K562 (cell line): Measurements from ENCODE around the gene EPHA4. TPM values are rescaled to one million over a fixed set of nuclear protein-coding genes. Genes with fewer than 3 reads are reported as not detected.

Experiments used
- ATAC-seq: fragments of 200-7000 bp; cut with Tn5 transposase; 3 replicates; pipeline ENCODE4 v1.9.1; 2020; ENCODE audit warnings: moderate library complexity
- BruUV-seq: library from RNA; stranded (reverse); fragments of 400-500 nt; replicated peaks from 2 replicates; lab custom pipeline; 2021; lab: Mats Ljungman, UMichigan
- CTCF ChIA-PET: fragments of 300-600 bp; formaldehyde crosslinking; extraction: SDS; loops from one replicate; lab custom pipeline; 2021; ENCODE audit warnings: low intra/inter-chr PET ratio; lab: Yijun Ruan, JAX
- POLR2A ChIA-PET: fragments of 300-600, 350-650 bp; sonication (Branson Sonifier 250); formaldehyde crosslinking; extraction: SDS; loops from one replicate; lab custom pipeline; 2021; ENCODE audit warnings: antibody characterized with exemption, inconsistent platforms; lab: Yijun Ruan, JAX
- DNase-seq, 4 experiments: peaks; one replicate each; pipeline versions ENCODE4 v3.0.0 to v3.0.0-alpha.2; 2011 to 2018; ENCODE audit warnings: low spot score in 3 of 4, mixed read lengths in 3 of 4; ENCODE audit errors: extremely low read depth in 1 of 4
- FAIRE-seq: peaks from 2 replicates; lab custom pipeline; 2011; peaks lifted over from hg19 to GRCh38; lab: Jason Lieb, UNC
- H2AFZ ChIP-seq: 2 replicates; pipeline ENCODE4 v1.6.0; 2011; ENCODE audit warnings: low read depth, low read length, control low read depth, inconsistent platforms
- H3K27ac ChIP-seq: fragments of 200-600 bp; 3 replicates; pipeline ENCODE4 v1.8.0; 2011; ENCODE audit warnings: low read depth, mild to moderate bottlenecking, control low read depth, inconsistent platforms, low read length, moderate library complexity, mixed read lengths; ENCODE audit errors: extremely low read depth
- H3K27me3 ChIP-seq, 2 experiments: fragments of 300-600 bp in 1 of 2; 2 replicates in 1 of 2; 3 replicates in 1 of 2; pipeline versions ENCODE4 v1.6.0 to v1.8.0; 2011; ENCODE audit warnings: inconsistent platforms in 2 of 2, low read length in 2 of 2, mild to moderate bottlenecking in 1 of 2, mixed read lengths in 1 of 2, moderate library complexity in 1 of 2; ENCODE audit not compliant: control insufficient read depth in 2 of 2, insufficient read depth in 2 of 2
- H3K36me3 ChIP-seq: fragments of 300-600 bp; 3 replicates; pipeline ENCODE4 v1.8.0; 2011; ENCODE audit warnings: mild to moderate bottlenecking, low read length, inconsistent platforms; ENCODE audit not compliant: control insufficient read depth, insufficient read depth
- H3K4me1 ChIP-seq, 2 experiments: fragments of 200-600 bp in 1 of 2; replicated peaks in 1 of 2; 2 replicates in 1 of 2; 3 replicates in 1 of 2; pipeline versions ENCODE4 v1.5.1 to v1.8.0; 2011; ENCODE audit warnings: inconsistent platforms in 2 of 2, low read length in 2 of 2, mild to moderate bottlenecking in 1 of 2, mixed read lengths in 1 of 2, moderate library complexity in 1 of 2; ENCODE audit not compliant: control insufficient read depth in 2 of 2, insufficient read depth in 2 of 2
- H3K4me2 ChIP-seq: 2 replicates; pipeline ENCODE4 v1.6.1; 2011; ENCODE audit warnings: low read length, control low read depth, inconsistent platforms, mixed read lengths; ENCODE audit not compliant: insufficient read depth
- H3K4me3 ChIP-seq: fragments of 200-600 bp; sonication (generic), shearing (Covaris generic); 2 replicates; pipeline ENCODE4 v1.5.1; 2016; ENCODE audit warnings: control low read depth, inconsistent platforms
- H3K79me2 ChIP-seq: fragments of 200-600 bp; 3 replicates; pipeline ENCODE4 v1.8.0; 2011; ENCODE audit warnings: low read length, inconsistent platforms; ENCODE audit not compliant: control insufficient read depth, insufficient read depth
- H3K9ac ChIP-seq, 2 experiments: 2 replicates each; pipeline versions ENCODE4 v1.6.0 to v1.6.1; 2011; ENCODE audit warnings: low read depth in 2 of 2, low read length in 2 of 2, control low read depth in 1 of 2, inconsistent platforms in 1 of 2, mild to moderate bottlenecking in 1 of 2, mixed read lengths in 1 of 2; ENCODE audit not compliant: insufficient read depth in 1 of 2
- H3K9me1 ChIP-seq: one replicate; pipeline ENCODE4 v1.6.0; 2011; ENCODE audit warnings: inconsistent platforms, mild to moderate bottlenecking, low read length, moderate library complexity; ENCODE audit not compliant: control insufficient read depth, insufficient read depth
- H3K9me3 ChIP-seq: replicated peaks from 2 replicates; pipeline ENCODE4 v1.5.1; 2011; ENCODE audit warnings: low read depth, low read length, inconsistent platforms; ENCODE audit not compliant: control insufficient read depth, insufficient read depth
- H4K20me1 ChIP-seq: replicated peaks from 2 replicates; pipeline ENCODE4 v1.6.1; 2011; ENCODE audit warnings: low read length, inconsistent platforms, mixed read lengths; ENCODE audit not compliant: control insufficient read depth, insufficient read depth
- ARNT ChIP-seq, 2 experiments: fragments of 450-650 bp; IDR thresholded peaks; 2 replicates each; pipeline ENCODE4 v1.6.1; 2016; ENCODE audit warnings: mild to moderate bottlenecking in 1 of 2
- ATF3 ChIP-seq, 2 experiments: fragments of 450-650 bp in 1 of 2; sonication (generic) in 1 of 2; formaldehyde crosslinking in 1 of 2; IDR thresholded peaks in 1 of 2; conservative IDR thresholded peaks in 1 of 2; 2 replicates each; pipeline versions ENCODE4 v1.6.1 to v1.8.1; 2016 to 2023; ENCODE audit warnings: mild to moderate bottlenecking in 2 of 2, moderate library complexity in 2 of 2, inconsistent platforms in 1 of 2, missing genetic modification reagents in 1 of 2
- ELF4 ChIP-seq: fragments of 450-650 bp; formaldehyde crosslinking; IDR thresholded peaks from 2 replicates; pipeline ENCODE4 v1.4.0; 2022; ENCODE audit warnings: missing genetic modification characterization
- ELK3 ChIP-seq: fragments of 450-650 bp; formaldehyde crosslinking; IDR thresholded peaks from 2 replicates; pipeline ENCODE4 v1.4.0; 2020; ENCODE audit warnings: mild to moderate bottlenecking
- HDAC3 ChIP-seq: fragments of 450-650 bp; IDR thresholded peaks from 2 replicates; pipeline ENCODE4 v1.6.1; 2018; ENCODE audit warnings: borderline replicate concordance, mild to moderate bottlenecking, moderate library complexity; ENCODE audit not compliant: partially characterized antibody
- MCM2 ChIP-seq: fragments of 450-650 bp; IDR thresholded peaks from 2 replicates; pipeline ENCODE4 v1.6.1; 2017; ENCODE audit warnings: low read depth, mild to moderate bottlenecking
- NFRKB ChIP-seq: fragments of 450-650 bp; IDR thresholded peaks from 2 replicates; pipeline ENCODE4 v1.6.1; 2016; ENCODE audit warnings: low read depth
- NFXL1 ChIP-seq: fragments of 450-650 bp; formaldehyde crosslinking; IDR thresholded peaks from 2 replicates; pipeline ENCODE4 v1.4.0; 2021; ENCODE audit warnings: mild to moderate bottlenecking
- PATZ1 ChIP-seq: fragments of 250-450 bp; sonication (Bioruptor Pico); IDR thresholded peaks from 2 replicates; pipeline ENCODE4 v1.5.0; 2020; ENCODE audit warnings: mild to moderate bottlenecking, borderline replicate concordance
- TCF7 ChIP-seq: sonication (generic); IDR thresholded peaks from 2 replicates; pipeline ENCODE4 v1.6.1; 2016; ENCODE audit warnings: antibody characterized with exemption, borderline replicate concordance
- YY1 ChIP-seq, 3 experiments: IDR thresholded peaks; 2 replicates each; pipeline ENCODE4 v1.6.1; 2011; ENCODE audit warnings: low read length in 2 of 3, mild to moderate bottlenecking in 2 of 3, moderate library complexity in 2 of 3, borderline replicate concordance in 1 of 3, control low read depth in 1 of 3, low read depth in 1 of 3; ENCODE audit not compliant: insufficient read depth in 3 of 3, insufficient replicate concordance in 2 of 3, control insufficient read depth in 1 of 3, insufficient read length in 1 of 3; ENCODE audit errors: extremely low read depth in 1 of 3
- ZFP30 ChIP-seq: fragments of 250-450 bp; sonication (Bioruptor Pico); IDR thresholded peaks from 2 replicates; pipeline ENCODE4 v1.8.0; 2022; ENCODE audit warnings: moderate library complexity, mild to moderate bottlenecking, inconsistent platforms, borderline replicate concordance
- ZNF212 ChIP-seq: fragments of 450-650 bp; formaldehyde crosslinking; IDR thresholded peaks from 2 replicates; pipeline ENCODE4 v1.4.0; 2020; ENCODE audit warnings: mild to moderate bottlenecking
- ZNF274 ChIP-seq: IDR thresholded peaks from 2 replicates; pipeline ENCODE4 v1.6.1; 2011; ENCODE audit warnings: low read depth, mild to moderate bottlenecking, low read length, moderate library complexity, borderline replicate concordance
- ZNF408 ChIP-seq: fragments of 250-450 bp; sonication (Bioruptor Pico); IDR thresholded peaks from 2 replicates; pipeline ENCODE4 v1.4.0; 2020; ENCODE audit warnings: low read depth, mild to moderate bottlenecking, moderate library complexity
- ZNF584 ChIP-seq: fragments of 200-800 bp; sonication (Bioruptor generic); IDR thresholded peaks from 2 replicates; pipeline ENCODE4 v1.6.1; 2016; ENCODE audit warnings: low read depth, mild to moderate bottlenecking, missing genetic modification characterization, missing compliant biosample characterization
- WGBS: fragments of 100-300 bp; shearing (Covaris generic); methylation state at CpG from one replicate; pipeline ENCODE4 v1.1.6; 2016; ENCODE audit warnings: low coverage, mixed read lengths; ENCODE audit not compliant: insufficient coverage; ENCODE audit errors: missing lambda C conversion rate; 5-methylcytosine and 5-hydroxymethylcytosine counted together
- in situ Hi-C: fragments of 300-500 bp; cut with MboI; formaldehyde crosslinking; loops from 4 replicates; pipeline ENCODE4 v1.15.0; 2018; ENCODE audit warnings: inconsistent platforms, mixed read lengths
- intact Hi-C: fragments of 100-400 bp; cut with micrococcal nuclease; formaldehyde crosslinking; loops from 2 replicates; pipeline ENCODE4 v1.14.2; 2022
- polyA plus RNA-seq, 8 experiments: library from polyadenylated mRNA; depleted of rRNA in 4 of 8; stranded (reverse) in 5 of 8; unstranded in 3 of 8; fragments of >200 nt; fragmentation: Nextera tagmentation in 2 of 8; fragmentation: Illumina TruSeq in 1 of 8; extraction: Ambion mirVana in 2 of 8; extraction: Trizol in 1 of 8; gene quantifications; 2 replicates each; pipeline versions ENCODE4 v1.2.1 to v1.2.3, GENCODE V29; 2011 to 2014; ENCODE audit warnings: inconsistent platforms in 1 of 8, missing spikeins in 1 of 8
- total RNA-seq, 7 experiments: library from RNA; depleted of rRNA in 6 of 7; stranded (reverse); fragments of >200 nt in 6 of 7; fragmentation: Illumina TruSeq in 2 of 7; extraction: Trizol in 2 of 7; gene quantifications; 2 replicates each; pipeline versions ENCODE4 v1.2.1 to v1.2.3, GENCODE V29; 2011 to 2021; ENCODE audit warnings: low replicate concordance in 1 of 7

The EPHA4 gene
- total and polyA plus RNA-seq, 9 of the 15 experiments (the other 6 are each of a cell fraction or from before 2014, with no cell fraction given) = 0.07 to 0.09 (median 0.07) TPM; not detected in 6

GRCh38 chr2:221447310-221447709 is 124.8 kb downstream of the EPHA4 start (continued):
- TF ChIP-seq HDAC3 (no peak), ZFP30 (no peak), MCM2 (no peak), NFRKB (no peak), ARNT (IDR thresholded peaks at IDR 0.05) (no peak), TCF7 (no peak), ELF4 (CRISPR knock-in tag) (no peak), ZNF274 (no peak), ZNF212 (CRISPR knock-in tag) (no peak)

GRCh38 chr2:221446140-221446539 is 126.0 kb downstream of the EPHA4 start:
- H3K27ac ChIP-seq = no peak overlapping the region
- no peak overlapping the region for H2AFZ ChIP-seq
- no peaks in the 10 kb centered on the region for H3K9me1 ChIP-seq
- ChIA-PET CTCF (no interaction called here), POLR2A (interaction anchor here (1.5 kb wide), 1 partner anchor 9 kb away, joined by 3 read pairs; no protein-coding TSS in a partner anchor)
- H3K27me3 ChIP-seq = no peaks in the 10 kb centered on the region
- no peak for DNase-seq
- in situ Hi-C loops = no loop called here
- no peak for ATAC-seq
- H3K9ac ChIP-seq = no peak overlapping the region
- no peak overlapping the region for H3K4me3 ChIP-seq
- BruUV-seq = no TSS peak
- H4K20me1 ChIP-seq = no peaks in the 10 kb centered on the region
- FAIRE-seq = no peak
- no peaks in the 10 kb centered on the region for H3K4me1 ChIP-seq
- no peaks in the 10 kb centered on the region for H3K36me3 ChIP-seq
- H3K79me2 ChIP-seq = no peaks in the 10 kb centered on the region
- WGBS = 18% methylated on average over 2 of the region's 2 CpGs
- H3K4me2 ChIP-seq = no peak overlapping the region
- H3K9me3 ChIP-seq = no peaks in the 10 kb centered on the region
- intact Hi-C loops = no loop called here
- TF ChIP-seq ZNF408 (no peak), ELK3 (CRISPR knock-in tag) (no peak), PATZ1 (no peak), ZNF584 (CRISPR knock-in tag) (no peak), YY1 (IDR thresholded peaks at IDR 0.05; ENCODE audit: borderline replicate concordance in 1 of 3, control insufficient read depth in 1 of 3, extremely low read depth in 1 of 3, insufficient read depth in 3 of 3, insufficient read length in 1 of 3, insufficient replicate concordance in 2 of 3, low read depth in 1 of 3, low read length in 2 of 3) (no peak), ATF3 (IDR thresholded peaks at IDR 0.05) (no peak), ATF3 (CRISPR knock-in tag; conservative IDR thresholded peaks at IDR 0.05) (no peak), NFXL1 (CRISPR knock-in tag) (no peak)
